GM12864 (cell line): ENCODE measurements around the gene NEXMIF.
"Not testable (repeated sequence)": the region's sequence is repeated elsewhere in the genome, so short reads cannot be mapped to it uniquely, and the experiment has no call there.

ENCODE experiments used
- DNase-seq: peaks from one replicate; pipeline ENCODE4 v3.0.0-alpha.2; 2011; ENCODE audit warnings: low read depth
- H3K4me3 ChIP-seq: 2 replicates; pipeline ENCODE4 v1.5.1; 2011; ENCODE audit warnings: mild to moderate bottlenecking, low read depth, low read length, control low read depth
- TF ChIP-seq, protein P1 (sequence below): IDR thresholded peaks from 2 replicates; pipeline ENCODE4 v1.5.1; 2011; ENCODE audit warnings: low read depth, mild to moderate bottlenecking, moderate library complexity, low read length, control low read depth, inconsistent platforms; ENCODE audit errors: missing control alignments

The NEXMIF gene

DNA sequence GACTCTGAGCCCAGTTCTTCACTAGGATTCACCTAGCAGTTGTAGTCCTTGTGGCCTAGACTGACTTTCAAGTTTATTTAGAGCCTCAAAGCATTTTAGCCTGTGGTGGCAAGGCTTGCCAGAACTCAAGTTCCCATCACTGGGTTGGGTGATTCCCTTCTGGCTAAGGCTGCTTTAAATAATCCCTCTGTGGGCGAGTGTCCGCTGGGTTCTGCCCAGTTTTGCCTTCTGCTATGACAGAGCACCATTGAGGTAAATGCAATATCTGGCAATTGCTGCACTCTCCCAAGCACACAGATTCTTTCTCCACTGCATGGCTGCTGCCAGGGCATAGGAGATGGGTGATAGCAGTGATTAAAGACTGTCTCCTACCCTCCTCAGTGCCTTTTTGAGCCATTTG, 220.0 kb downstream of the NEXMIF start:
- TF ChIP-seq, protein P1, sequence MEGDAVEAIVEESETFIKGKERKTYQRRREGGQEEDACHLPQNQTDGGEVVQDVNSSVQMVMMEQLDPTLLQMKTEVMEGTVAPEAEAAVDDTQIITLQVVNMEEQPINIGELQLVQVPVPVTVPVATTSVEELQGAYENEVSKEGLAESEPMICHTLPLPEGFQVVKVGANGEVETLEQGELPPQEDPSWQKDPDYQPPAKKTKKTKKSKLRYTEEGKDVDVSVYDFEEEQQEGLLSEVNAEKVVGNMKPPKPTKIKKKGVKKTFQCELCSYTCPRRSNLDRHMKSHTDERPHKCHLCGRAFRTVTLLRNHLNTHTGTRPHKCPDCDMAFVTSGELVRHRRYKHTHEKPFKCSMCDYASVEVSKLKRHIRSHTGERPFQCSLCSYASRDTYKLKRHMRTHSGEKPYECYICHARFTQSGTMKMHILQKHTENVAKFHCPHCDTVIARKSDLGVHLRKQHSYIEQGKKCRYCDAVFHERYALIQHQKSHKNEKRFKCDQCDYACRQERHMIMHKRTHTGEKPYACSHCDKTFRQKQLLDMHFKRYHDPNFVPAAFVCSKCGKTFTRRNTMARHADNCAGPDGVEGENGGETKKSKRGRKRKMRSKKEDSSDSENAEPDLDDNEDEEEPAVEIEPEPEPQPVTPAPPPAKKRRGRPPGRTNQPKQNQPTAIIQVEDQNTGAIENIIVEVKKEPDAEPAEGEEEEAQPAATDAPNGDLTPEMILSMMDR: no peak
- no peak for DNase-seq
- H3K4me3 ChIP-seq: no peak overlapping the region

DNA sequence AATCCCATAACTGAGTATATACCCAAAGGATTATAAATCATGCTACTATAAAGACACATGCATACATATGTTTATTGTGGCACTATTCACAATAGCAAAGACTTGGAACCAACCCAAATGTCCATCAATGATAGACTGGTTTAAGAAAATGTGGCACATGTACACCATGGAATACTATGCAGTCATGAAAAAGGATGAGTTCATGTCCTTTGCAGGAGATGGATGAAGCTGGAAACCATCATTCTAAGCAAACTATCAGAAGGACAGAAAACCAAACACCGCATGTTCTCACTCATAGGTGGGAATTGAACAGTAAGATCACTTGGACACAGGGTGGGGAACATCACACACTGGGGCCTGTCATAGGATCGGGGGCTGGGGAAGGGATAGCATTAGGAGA, 223.9 kb downstream of the NEXMIF start:
- not testable (repeated sequence) for H3K4me3 ChIP-seq, DNase-seq

DNA sequence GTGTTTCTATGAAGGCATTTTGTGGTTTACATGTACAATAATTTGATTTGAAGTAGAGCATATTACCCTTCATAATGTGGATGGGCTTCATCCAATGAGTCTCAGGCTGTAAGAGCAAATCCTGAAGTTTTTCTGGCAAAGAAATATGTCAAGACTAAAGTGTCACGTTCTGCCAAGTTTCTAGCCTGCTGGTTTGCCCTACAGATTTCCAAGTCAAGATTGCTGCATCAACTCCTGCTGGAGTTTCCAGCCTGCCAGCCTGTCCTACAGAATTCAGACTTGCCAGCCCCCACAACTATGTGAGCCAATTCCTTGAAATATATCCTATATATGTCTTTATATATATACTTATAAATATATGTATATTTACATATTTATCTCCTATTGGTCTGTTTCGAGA, 240.8 kb downstream of the NEXMIF start:
- TF ChIP-seq, protein P1: no peak
- no peak overlapping the region for H3K4me3 ChIP-seq
- DNase-seq: no peak
